ENCODE data around the gene PDS5A. TPM values are rescaled to one million over a fixed set of nuclear protein-coding genes. Genes with fewer than 3 reads are reported as not detected.
"Not testable (repeated sequence)": the region's sequence is repeated elsewhere in the genome, so short reads cannot be mapped to it uniquely, and the experiment has no call there.

Gene PDS5A
- total RNA-seq, 1 experiment from 2014 or later, result 98.3 TPM

DNA sequence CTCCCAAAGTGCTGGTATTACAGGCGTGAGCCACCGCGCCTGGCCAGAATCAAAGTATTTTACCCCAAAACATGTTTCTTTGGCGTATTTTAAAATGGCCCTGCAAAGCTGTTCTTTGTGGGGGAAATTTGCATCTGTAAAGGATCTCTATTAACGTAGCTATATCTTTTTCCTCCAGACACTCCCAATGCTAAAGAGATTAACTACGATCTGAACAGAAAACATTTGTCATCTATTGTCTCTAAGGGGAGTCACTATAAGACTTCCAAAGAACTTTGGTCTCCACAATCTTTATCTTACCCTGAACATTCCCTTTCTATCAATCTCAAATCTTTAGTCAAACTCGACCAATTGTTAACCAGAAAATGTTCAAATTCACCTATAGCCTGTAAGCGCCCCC lies 19.1 kb upstream of the PDS5A start (continued):
- TF ChIP-seq, protein P1, sequence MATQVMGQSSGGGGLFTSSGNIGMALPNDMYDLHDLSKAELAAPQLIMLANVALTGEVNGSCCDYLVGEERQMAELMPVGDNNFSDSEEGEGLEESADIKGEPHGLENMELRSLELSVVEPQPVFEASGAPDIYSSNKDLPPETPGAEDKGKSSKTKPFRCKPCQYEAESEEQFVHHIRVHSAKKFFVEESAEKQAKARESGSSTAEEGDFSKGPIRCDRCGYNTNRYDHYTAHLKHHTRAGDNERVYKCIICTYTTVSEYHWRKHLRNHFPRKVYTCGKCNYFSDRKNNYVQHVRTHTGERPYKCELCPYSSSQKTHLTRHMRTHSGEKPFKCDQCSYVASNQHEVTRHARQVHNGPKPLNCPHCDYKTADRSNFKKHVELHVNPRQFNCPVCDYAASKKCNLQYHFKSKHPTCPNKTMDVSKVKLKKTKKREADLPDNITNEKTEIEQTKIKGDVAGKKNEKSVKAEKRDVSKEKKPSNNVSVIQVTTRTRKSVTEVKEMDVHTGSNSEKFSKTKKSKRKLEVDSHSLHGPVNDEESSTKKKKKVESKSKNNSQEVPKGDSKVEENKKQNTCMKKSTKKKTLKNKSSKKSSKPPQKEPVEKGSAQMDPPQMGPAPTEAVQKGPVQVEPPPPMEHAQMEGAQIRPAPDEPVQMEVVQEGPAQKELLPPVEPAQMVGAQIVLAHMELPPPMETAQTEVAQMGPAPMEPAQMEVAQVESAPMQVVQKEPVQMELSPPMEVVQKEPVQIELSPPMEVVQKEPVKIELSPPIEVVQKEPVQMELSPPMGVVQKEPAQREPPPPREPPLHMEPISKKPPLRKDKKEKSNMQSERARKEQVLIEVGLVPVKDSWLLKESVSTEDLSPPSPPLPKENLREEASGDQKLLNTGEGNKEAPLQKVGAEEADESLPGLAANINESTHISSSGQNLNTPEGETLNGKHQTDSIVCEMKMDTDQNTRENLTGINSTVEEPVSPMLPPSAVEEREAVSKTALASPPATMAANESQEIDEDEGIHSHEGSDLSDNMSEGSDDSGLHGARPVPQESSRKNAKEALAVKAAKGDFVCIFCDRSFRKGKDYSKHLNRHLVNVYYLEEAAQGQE (IDR thresholded peaks at IDR 0.05; ENCODE audit: low read depth), result no peak

DNA sequence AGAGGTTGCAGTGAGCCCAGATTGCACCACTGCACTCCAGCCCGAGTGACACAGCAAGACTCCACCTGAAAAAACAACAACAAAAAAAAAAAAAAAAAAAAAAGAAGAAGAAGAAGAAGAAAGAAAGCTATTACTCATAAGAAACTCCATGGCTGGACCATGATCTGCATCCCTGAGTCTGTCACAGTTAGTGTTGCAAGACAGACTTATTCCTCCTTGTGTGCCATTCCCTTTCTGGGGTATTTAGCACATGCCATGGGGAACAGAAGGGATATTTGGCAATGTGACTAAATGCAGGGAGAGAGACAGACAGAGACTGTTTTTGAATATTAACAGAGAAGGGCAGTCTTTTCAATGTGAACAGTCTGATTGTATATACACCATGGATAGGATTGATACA lies 16.7 kb upstream of the PDS5A start:
- RAD21 ChIA-PET (ENCODE audit: low non-redundant PET in 1 of 2, low total read pairs in 2 of 2, uncharacterized antibody in 2 of 2, unreplicated experiment in 2 of 2), result no interaction called here
- H3K36me3 ChIP-seq (ENCODE audit: control insufficient read depth in 1 of 2, insufficient read depth in 2 of 2, low read length in 2 of 2), result no peaks in the 10 kb centered on the region
- intact Hi-C loops (cut with micrococcal nuclease), result no loop called here
- H3K27ac ChIP-seq (ENCODE audit: low read depth, low read length), result no peak overlapping the region
- POLR2A ChIA-PET, result no interaction called here
- DNase-seq (ENCODE audit: low read depth, low spot score), result no peak
- ATAC-seq, result no peak
- no peaks in the 10 kb centered on the region for H3K9me2 ChIP-seq (ENCODE audit: insufficient read depth)
- H3K9me3 ChIP-seq (ENCODE audit: control insufficient read depth in 1 of 2, insufficient read depth in 1 of 2, low read depth in 1 of 2, low read length in 2 of 2), result no peaks in the 10 kb centered on the region
- H3K4me2 ChIP-seq (ENCODE audit: low read length), result no peak overlapping the region
- no peaks in the 10 kb centered on the region for H3K4me1 ChIP-seq (ENCODE audit: control insufficient read depth in 1 of 2, insufficient read depth in 2 of 2, low read length in 2 of 2)
- BruUV-seq (replicated peaks), result no TSS peak
- no peak overlapping the region for H3K9ac ChIP-seq (ENCODE audit: low read length)
- H3K4me3 ChIP-seq (replicated peaks in 1 of 2; ENCODE audit: low read depth in 1 of 2, low read length in 2 of 2), result no peak overlapping the region
- TF ChIP-seq POLR2AphosphoS5 (IDR thresholded peaks at IDR 0.05; ENCODE audit: low read depth, low read length), result no peak
- no peaks in the 10 kb centered on the region for H3K27me3 ChIP-seq (ENCODE audit: insufficient read depth, low read length)
- H2AFZ ChIP-seq (ENCODE audit: low read depth, low read length, poor library complexity, severe bottlenecking), result no peak overlapping the region
- no peaks in the 10 kb centered on the region for H4K20me1 ChIP-seq (ENCODE audit: insufficient read depth)
- CTCF ChIA-PET, result no interaction called here
- H3K79me2 ChIP-seq (ENCODE audit: insufficient read depth, low read length), result no peaks in the 10 kb centered on the region

DNA sequence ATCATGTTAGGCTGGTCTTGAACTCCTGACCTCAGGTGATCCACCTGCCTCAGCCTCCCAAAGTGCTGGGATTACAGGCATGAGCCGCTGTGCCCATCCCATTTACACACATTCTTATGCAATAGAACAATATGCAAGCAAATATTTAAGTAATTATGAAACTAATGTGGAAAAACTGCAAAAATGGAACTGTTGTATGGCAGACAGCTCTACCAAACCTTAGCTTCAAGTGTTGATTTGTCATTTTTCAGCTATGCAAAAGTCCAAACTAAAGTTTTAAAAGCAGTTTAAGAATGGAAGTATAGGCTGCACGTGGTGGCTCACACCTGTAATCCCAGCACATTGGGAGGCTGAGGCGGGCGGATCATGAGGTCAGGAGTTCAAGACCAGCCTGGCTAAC lies 11.7 kb upstream of the PDS5A start:
- H3K9ac ChIP-seq (ENCODE audit: low read length); H4K20me1 ChIP-seq (ENCODE audit: insufficient read depth); H3K27me3 ChIP-seq (ENCODE audit: insufficient read depth, low read length); H2AFZ ChIP-seq (ENCODE audit: low read depth, low read length, poor library complexity, severe bottlenecking); H3K4me3 ChIP-seq (replicated peaks in 1 of 2; ENCODE audit: low read depth in 1 of 2, low read length in 2 of 2); BruUV-seq (replicated peaks); H3K9me2 ChIP-seq (ENCODE audit: insufficient read depth); H3K9me3 ChIP-seq (ENCODE audit: control insufficient read depth in 1 of 2, insufficient read depth in 1 of 2, low read depth in 1 of 2, low read length in 2 of 2); DNase-seq (ENCODE audit: low read depth, low spot score); intact Hi-C loops (cut with micrococcal nuclease); H3K36me3 ChIP-seq (ENCODE audit: control insufficient read depth in 1 of 2, insufficient read depth in 2 of 2, low read length in 2 of 2); POLR2A ChIA-PET; RAD21 ChIA-PET (ENCODE audit: low non-redundant PET in 1 of 2, low total read pairs in 2 of 2, uncharacterized antibody in 2 of 2, unreplicated experiment in 2 of 2); CTCF ChIA-PET; H3K4me1 ChIP-seq (ENCODE audit: control insufficient read depth in 1 of 2, insufficient read depth in 2 of 2, low read length in 2 of 2); ATAC-seq; H3K4me2 ChIP-seq (ENCODE audit: low read length); H3K27ac ChIP-seq (ENCODE audit: low read depth, low read length); H3K79me2 ChIP-seq (ENCODE audit: insufficient read depth, low read length): not testable (repeated sequence)

All from HCT116 (cell line).